CD4-positive, CD25-positive, alpha-beta regulatory T cell (primary cell): ENCODE results near the gene TTC9B. TPM values are rescaled to one million over a fixed set of nuclear protein-coding genes. Genes with fewer than 3 reads are reported as not detected.
"Not testable (repeated sequence)": the region's sequence is repeated elsewhere in the genome, so short reads cannot be mapped to it uniquely, and the experiment has no call there.

Experiments
- ATAC-seq, 2 donors: fragments of 150-1000 bp; cut with Tn5 transposase; one replicate each; pipeline ENCODE4 v1.10.0; 2021; ENCODE audit warnings: low read depth in 2 of 2, moderate number of reproducible peaks in 2 of 2, moderate library complexity in 1 of 2
- DNase-seq, 3 donors: peaks; one replicate each; pipeline versions ENCODE4 v3.0.0 to v3.0.0-alpha.2; 2012 to 2022; ENCODE audit warnings: mixed read lengths in 1 of 3
- H3K27ac ChIP-seq: one replicate; pipeline ENCODE4 v1.7.0; 2013; ENCODE audit warnings: mild to moderate bottlenecking, low read length; ENCODE audit not compliant: insufficient read depth, poor library complexity, severe bottlenecking
- H3K27me3 ChIP-seq: one replicate; pipeline ENCODE4 v1.7.0; 2013; ENCODE audit warnings: low read length; ENCODE audit not compliant: control insufficient read depth, insufficient read depth
- H3K36me3 ChIP-seq: one replicate; pipeline ENCODE4 v1.7.0; 2013; ENCODE audit warnings: mild to moderate bottlenecking, low read length, moderate library complexity; ENCODE audit not compliant: control insufficient read depth, insufficient read depth
- H3K4me1 ChIP-seq: 2 replicates; pipeline ENCODE4 v1.7.0; 2013; ENCODE audit warnings: mild to moderate bottlenecking, low read length; ENCODE audit not compliant: insufficient read depth, control insufficient read depth, poor library complexity, severe bottlenecking
- H3K4me3 ChIP-seq: one replicate; pipeline ENCODE4 v1.7.0; 2013; ENCODE audit warnings: low read depth, mild to moderate bottlenecking, low read length, moderate library complexity
- H3K9me3 ChIP-seq, 2 experiments: 1 replicate in 1 of 2; 2 replicates in 1 of 2; pipeline ENCODE4 v1.7.0; 2013; ENCODE audit warnings: low read length in 2 of 2, mild to moderate bottlenecking in 1 of 2, moderate library complexity in 1 of 2; ENCODE audit not compliant: control insufficient read depth in 2 of 2
- H3K27ac Mint-ChIP-seq, 3 donors: one replicate each; pipeline ENCODE4 v1.8.0; 2020 to 2022; ENCODE audit warnings: mild to moderate bottlenecking in 3 of 3, mixed read lengths in 3 of 3, moderate library complexity in 2 of 3
- H3K27me3 Mint-ChIP-seq: one replicate; pipeline ENCODE4 v1.8.0; 2022; ENCODE audit warnings: mild to moderate bottlenecking, mixed read lengths
- H3K36me3 Mint-ChIP-seq: one replicate; pipeline ENCODE4 v1.8.0; 2020; ENCODE audit warnings: mixed read lengths
- H3K4me1 Mint-ChIP-seq, 4 donors: one replicate each; pipeline ENCODE4 v1.8.0; 2020 to 2022; ENCODE audit warnings: mixed read lengths in 4 of 4, mild to moderate bottlenecking in 1 of 4
- H3K4me3 Mint-ChIP-seq, 4 donors: one replicate each; pipeline ENCODE4 v1.8.0; 2020 to 2022; ENCODE audit warnings: mild to moderate bottlenecking in 4 of 4, mixed read lengths in 4 of 4, moderate library complexity in 3 of 4
- H3K9me3 Mint-ChIP-seq, 7 donors: one replicate each; pipeline ENCODE4 v1.8.0; 2020 to 2022; ENCODE audit warnings: mixed read lengths in 7 of 7, mild to moderate bottlenecking in 3 of 7, moderate library complexity in 2 of 7
- polyA plus RNA-seq, 4 donors: library from polyadenylated mRNA; unstranded; fragments of 300-500 nt; fragmentation: Illumina TruSeq; gene quantifications; one replicate each; pipeline ENCODE4 v1.2.3, GENCODE V29; 2021
- total RNA-seq: library from RNA; stranded (reverse); gene quantifications from one replicate; pipeline ENCODE4 v1.2.3, GENCODE V29; 2022

Gene TTC9B
- total and polyA plus RNA-seq, 5 donors from 2014 or later: not detected

DNA sequence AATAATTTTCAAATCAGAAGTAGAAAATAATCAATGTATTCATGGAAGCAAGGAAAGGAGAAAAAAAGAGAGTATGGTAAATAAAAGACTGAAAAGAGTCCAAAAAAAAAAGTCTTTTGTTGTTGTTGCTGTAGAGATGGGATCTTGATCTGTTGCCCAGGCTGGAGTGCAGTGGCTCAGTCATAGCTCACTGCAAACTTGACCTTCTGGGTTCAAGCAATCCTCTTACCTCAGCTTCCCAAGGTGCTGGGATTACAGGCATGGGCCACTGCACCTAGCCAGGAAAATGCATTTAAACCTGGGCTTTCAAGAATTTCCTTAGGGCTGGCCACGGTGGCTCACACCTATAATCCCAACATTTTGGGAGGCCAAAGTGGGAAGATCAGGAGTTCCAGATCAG is 33.9 kb downstream of the TTC9B start:
- H3K4me3 ChIP-seq: no peak overlapping the region
- Mint-ChIP-seq H3K9me3 (no peaks in the 10 kb centered on the region), H3K27ac (no peak overlapping the region), H3K4me1 (no peaks in the 10 kb centered on the region), H3K36me3 (no peaks in the 10 kb centered on the region), H3K27me3 (peaks cover 8% of the 10 kb centered on the region), H3K4me3 (no peak overlapping the region)
- ATAC-seq: no peak
- no peaks in the 10 kb centered on the region for H3K9me3 ChIP-seq
- no peaks in the 10 kb centered on the region for H3K36me3 ChIP-seq
- no peaks in the 10 kb centered on the region for H3K4me1 ChIP-seq
- H3K27ac ChIP-seq: no peak overlapping the region
- H3K27me3 ChIP-seq: no peaks in the 10 kb centered on the region
- DNase-seq: no peak

DNA sequence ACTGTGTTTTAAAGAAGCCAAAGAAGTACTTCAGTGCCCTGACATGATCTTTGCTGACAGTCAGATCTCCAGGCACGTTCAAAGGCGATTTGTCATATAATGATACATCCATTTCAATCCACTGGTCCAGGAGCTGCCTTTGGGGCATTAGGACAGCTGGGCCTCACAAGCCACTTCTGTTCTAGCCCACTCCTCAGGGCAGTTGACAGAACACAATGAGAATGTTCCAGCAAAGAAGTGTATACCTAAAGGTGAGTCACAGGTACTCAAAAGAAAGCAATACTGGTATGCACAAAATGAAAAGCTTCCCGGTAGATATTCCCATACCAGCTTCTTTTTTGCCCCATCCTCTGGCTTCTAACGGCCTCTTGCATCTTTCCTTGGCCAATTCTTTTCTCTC is 39.4 kb downstream of the TTC9B start:
- Mint-ChIP-seq H3K36me3 (no peaks in the 10 kb centered on the region), H3K27ac (no peak overlapping the region), H3K4me1 (peaks cover 0 to 2% (median 0%) of the 10 kb centered on the region in 4 donors), H3K27me3 (peaks cover 14% of the 10 kb centered on the region), H3K9me3 (no peaks in the 10 kb centered on the region), H3K4me3 (no peak overlapping the region)
- Histone ChIP-seq H3K27me3 (no peaks in the 10 kb centered on the region), H3K27ac (no peak overlapping the region), H3K4me1 (no peaks in the 10 kb centered on the region), H3K4me3 (no peak overlapping the region), H3K36me3 (no peaks in the 10 kb centered on the region), H3K9me3 (no peaks in the 10 kb centered on the region)
- no peak for ATAC-seq
- DNase-seq: no peak

DNA sequence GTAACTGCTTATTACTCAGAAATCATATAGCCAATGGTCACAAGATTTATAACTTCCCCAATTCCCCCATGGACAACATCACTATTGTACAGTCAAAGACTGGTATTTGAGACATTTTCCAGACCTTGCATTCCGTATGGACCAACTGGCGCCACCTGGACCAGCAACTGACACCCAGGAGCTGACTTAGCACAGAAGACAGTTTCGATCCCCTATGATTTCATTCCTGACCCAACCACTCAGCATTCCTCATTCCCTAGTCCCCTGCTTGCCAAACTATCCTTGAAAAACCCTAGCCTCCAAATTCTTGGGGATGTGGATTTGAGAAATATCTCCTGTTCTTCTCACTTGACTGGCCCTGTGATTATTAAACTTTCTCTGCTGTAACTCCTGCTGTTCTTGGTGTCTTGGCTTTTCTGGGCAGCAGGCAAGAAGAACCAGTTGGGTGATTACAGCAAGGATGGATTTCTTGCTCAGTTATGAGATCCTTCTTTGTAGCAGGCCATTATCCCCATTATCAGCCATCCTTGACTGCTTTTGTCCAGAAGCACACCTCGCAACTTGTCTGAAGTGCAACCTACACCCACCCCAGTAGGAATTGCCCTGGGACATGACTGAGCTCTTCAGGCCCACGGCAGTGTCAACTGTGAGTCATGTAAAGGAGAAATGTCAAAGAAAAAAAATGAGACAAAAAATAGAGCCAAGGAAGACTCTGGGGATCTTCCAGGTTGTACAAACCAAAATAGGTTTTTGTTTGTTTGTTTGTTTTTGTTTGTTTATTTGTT is 40.7 kb downstream of the TTC9B start:
- H3K36me3 ChIP-seq: no peaks in the 10 kb centered on the region
- Mint-ChIP-seq H3K9me3 (no peaks in the 10 kb centered on the region), H3K4me3 (no peak overlapping the region), H3K36me3 (no peaks in the 10 kb centered on the region), H3K27me3 (peaks cover 14% of the 10 kb centered on the region), H3K4me1 (peaks cover 0 to 2% (median 0%) of the 10 kb centered on the region in 4 donors), H3K27ac (no peak overlapping the region)
- ATAC-seq: no peak
- no peaks in the 10 kb centered on the region for H3K4me1 ChIP-seq
- no peaks in the 10 kb centered on the region for H3K27me3 ChIP-seq
- H3K4me3 ChIP-seq: no peak overlapping the region
- no peak overlapping the region for H3K27ac ChIP-seq
- no peaks in the 10 kb centered on the region for H3K9me3 ChIP-seq
- DNase-seq: no peak

DNA sequence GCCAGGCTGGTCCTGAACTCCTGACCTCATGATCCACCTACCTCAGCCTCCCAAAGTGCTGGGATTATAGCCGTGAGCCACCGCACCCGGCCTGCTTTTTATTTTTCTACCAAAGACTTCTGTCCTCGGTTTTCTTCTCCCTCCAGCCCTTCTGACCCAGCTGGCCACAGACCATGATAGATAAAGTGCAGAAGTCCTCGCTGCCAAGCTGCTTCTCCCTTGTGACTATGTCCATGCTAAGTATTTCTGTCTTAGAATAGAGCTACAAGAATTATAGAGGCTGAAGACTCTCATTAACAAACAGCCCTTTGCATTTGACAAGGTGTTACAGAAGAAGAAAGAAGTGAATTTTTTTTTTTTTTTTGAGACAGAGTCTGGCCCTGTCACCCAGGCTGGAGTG is 42.4 kb downstream of the TTC9B start:
- no peak for ATAC-seq

DNA sequence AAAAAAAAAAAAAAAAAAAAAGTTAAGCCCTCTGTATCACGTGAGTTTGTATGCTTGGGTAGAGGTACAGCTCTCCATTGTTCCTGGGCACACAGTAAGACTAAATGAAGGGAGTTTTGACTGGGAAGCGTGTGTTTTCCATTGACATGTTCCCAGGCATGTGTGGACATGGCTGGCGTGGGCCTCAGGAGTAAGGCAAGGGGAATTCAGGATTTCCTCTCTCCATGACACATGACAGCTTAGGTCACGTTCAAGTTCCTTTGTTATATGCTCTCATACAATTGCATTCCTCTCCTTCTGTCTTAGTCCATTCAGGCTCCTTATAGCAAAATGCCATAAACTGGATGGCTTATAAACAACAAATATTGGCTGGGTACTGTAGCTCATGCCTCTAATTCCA is 44.1 kb downstream of the TTC9B start:
- Histone ChIP-seq H3K27me3 (no peaks in the 10 kb centered on the region), H3K4me3 (no peak overlapping the region), H3K36me3 (no peaks in the 10 kb centered on the region), H3K9me3 (no peaks in the 10 kb centered on the region), H3K4me1 (no peaks in the 10 kb centered on the region), H3K27ac (no peak overlapping the region)
- Mint-ChIP-seq H3K36me3 (no peaks in the 10 kb centered on the region), H3K27me3 (peaks cover 6% of the 10 kb centered on the region), H3K27ac (peak overlapping the region in 1 of 3 donors; percentile 36), H3K4me3 (no peak overlapping the region), H3K9me3 (no peaks in the 10 kb centered on the region), H3K4me1 (peaks cover 0 to 2% (median 0%) of the 10 kb centered on the region in 4 donors)
- ATAC-seq (no peak), DNase-seq (no peak)

More for the DNA sequence above, 42.4 kb downstream of the TTC9B start:
- Mint-ChIP-seq H3K4me1 (peaks cover 0 to 2% (median 0%) of the 10 kb centered on the region in 4 donors), H3K27me3 (peaks cover 14% of the 10 kb centered on the region), H3K27ac (peak overlapping the region in 1 of 3 donors; percentile 55), H3K4me3 (no peak overlapping the region), H3K9me3 (no peaks in the 10 kb centered on the region), H3K36me3 (no peaks in the 10 kb centered on the region)
- Histone ChIP-seq H3K27me3 (no peaks in the 10 kb centered on the region), H3K4me1 (no peaks in the 10 kb centered on the region), H3K36me3 (no peaks in the 10 kb centered on the region), H3K9me3 (no peaks in the 10 kb centered on the region), H3K4me3 (no peak overlapping the region), H3K27ac (no peak overlapping the region)
- no peak for DNase-seq

DNA sequence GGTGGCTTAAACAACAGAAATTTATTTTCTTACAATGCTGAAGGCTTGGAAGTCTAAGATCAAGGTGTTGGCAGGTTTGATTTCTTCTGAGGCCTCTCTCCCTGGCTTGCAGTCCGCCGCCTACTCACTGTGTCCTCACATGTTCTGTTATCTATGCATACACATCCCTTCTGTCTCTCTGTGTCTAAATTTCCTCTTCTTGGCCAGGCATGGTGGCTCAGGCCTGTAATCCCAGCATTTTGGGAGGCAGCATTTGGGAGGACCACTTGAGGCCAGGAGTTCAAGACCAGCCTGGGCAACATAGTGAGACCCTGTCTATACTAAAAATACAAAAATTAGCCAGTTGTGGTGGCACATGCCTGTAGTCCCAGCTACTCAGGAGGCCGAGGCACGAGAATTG is 46.9 kb downstream of the TTC9B start:
- not testable (repeated sequence) for H3K27me3 ChIP-seq, H3K9me3 Mint-ChIP-seq, H3K36me3 Mint-ChIP-seq, H3K4me1 ChIP-seq, H3K4me3 ChIP-seq, H3K27me3 Mint-ChIP-seq, H3K27ac ChIP-seq, DNase-seq, ATAC-seq, H3K9me3 ChIP-seq, H3K36me3 ChIP-seq, H3K4me1 Mint-ChIP-seq
- H3K4me3 Mint-ChIP-seq: peak overlapping the region in 1 of 4 donors; percentile 24
- H3K27ac Mint-ChIP-seq: peak overlapping the region in 1 of 3 donors; percentile 86

DNA sequence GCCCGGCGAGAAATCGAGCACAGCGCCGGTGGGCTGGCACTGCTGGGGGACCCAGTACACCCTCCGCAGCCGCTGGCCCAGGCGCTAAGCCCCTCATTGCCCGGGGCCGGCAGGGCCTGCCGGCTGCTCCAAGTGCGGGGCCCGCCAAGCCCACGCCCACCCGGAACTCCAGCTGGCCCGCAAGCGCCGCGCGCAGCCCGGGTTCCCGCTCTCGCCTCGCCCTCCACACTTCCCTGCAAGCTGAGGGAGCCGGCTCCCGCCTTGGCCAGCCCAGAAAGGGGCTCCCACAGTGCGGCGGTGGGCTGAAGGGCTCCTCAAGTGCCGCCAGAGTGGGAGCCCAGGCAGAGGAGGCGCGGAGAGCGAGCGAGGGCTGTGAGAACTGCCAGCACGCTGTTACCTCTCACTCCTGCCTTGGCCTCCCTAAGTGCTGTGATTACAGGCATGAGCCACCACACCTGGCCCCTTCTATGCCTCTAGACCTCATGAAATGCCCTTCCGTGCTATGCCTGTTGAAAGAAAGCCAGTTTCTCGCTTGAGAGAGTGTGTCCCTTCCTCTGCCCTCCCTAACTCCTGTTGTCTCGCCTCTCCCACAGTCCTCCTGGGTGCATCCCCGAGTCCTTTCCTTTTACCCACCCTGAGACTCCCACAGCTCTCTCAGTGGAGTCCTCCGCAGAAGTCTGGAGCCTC is 47.7 kb downstream of the TTC9B start:
- H3K27me3 ChIP-seq, H3K4me1 ChIP-seq, H3K9me3 Mint-ChIP-seq, H3K27ac ChIP-seq, H3K36me3 Mint-ChIP-seq, DNase-seq, H3K4me1 Mint-ChIP-seq, H3K9me3 ChIP-seq, H3K36me3 ChIP-seq, H3K4me3 Mint-ChIP-seq, ATAC-seq, H3K27me3 Mint-ChIP-seq, H3K4me3 ChIP-seq: not testable (repeated sequence)
- peak overlapping the region in 1 of 3 donors; percentile 31 for H3K27ac Mint-ChIP-seq
